Lung (tissue), 12 donors: ENCODE data around the gene ANKRD37. TPM values are rescaled to one million over a fixed set of nuclear protein-coding genes. Genes with fewer than 3 reads are reported as not detected.

Source experiments
- ATAC-seq: fragments of 200-7000 bp; cut with Tn5 transposase; one replicate; pipeline ENCODE4 v1.9.1; 2020; ENCODE audit warnings: moderate number of reproducible peaks; ENCODE audit not compliant: insufficient read depth, low FRiP score
- DNase-seq, 3 donors: peaks; one replicate each; pipeline ENCODE4 v3.0.0-alpha.2; 2013 to 2017
- H3K27ac ChIP-seq, 2 donors: one replicate each; pipeline ENCODE4 v1.5.1; 2013; ENCODE audit warnings: mild to moderate bottlenecking in 2 of 2, moderate library complexity in 2 of 2, control low read depth in 1 of 2, inconsistent platforms in 1 of 2, low read depth in 1 of 2, low read length in 1 of 2
- H3K27me3 ChIP-seq, 3 donors: one replicate each; pipeline ENCODE4 v1.5.1; 2013; ENCODE audit warnings: low read length in 2 of 3; ENCODE audit not compliant: control insufficient read depth in 3 of 3, insufficient read depth in 3 of 3
- H3K36me3 ChIP-seq, 4 donors: one replicate each; pipeline ENCODE4 v1.5.1; 2013; ENCODE audit warnings: low read length in 4 of 4, mild to moderate bottlenecking in 1 of 4, moderate library complexity in 1 of 4; ENCODE audit not compliant: control insufficient read depth in 4 of 4, insufficient read depth in 4 of 4
- H3K4me1 ChIP-seq, 5 donors: one replicate each; pipeline ENCODE4 v1.5.1; 2013; ENCODE audit warnings: low read length in 5 of 5, mild to moderate bottlenecking in 2 of 5, moderate library complexity in 1 of 5; ENCODE audit not compliant: control insufficient read depth in 5 of 5, insufficient read depth in 5 of 5
- H3K4me3 ChIP-seq: one replicate; pipeline ENCODE4 v1.5.1; 2013; ENCODE audit warnings: mild to moderate bottlenecking, control low read depth, moderate library complexity
- H3K9ac ChIP-seq, 2 donors: one replicate each; pipeline ENCODE4 v1.5.1; 2013; ENCODE audit warnings: low read length in 2 of 2, control low read depth in 1 of 2; ENCODE audit not compliant: insufficient read depth in 1 of 2
- H3K9me3 ChIP-seq, 4 donors: one replicate each; pipeline ENCODE4 v1.5.1; 2013; ENCODE audit warnings: low read length in 3 of 4, mild to moderate bottlenecking in 1 of 4, moderate library complexity in 1 of 4; ENCODE audit not compliant: control insufficient read depth in 4 of 4, insufficient read depth in 3 of 4
- CTCF ChIP-seq: IDR thresholded peaks from 2 replicates; pipeline ENCODE4 v1.5.1; 2012; ENCODE audit warnings: mild to moderate bottlenecking; ENCODE audit errors: control extremely low read depth, extremely low read depth
- WGBS, 2 donors: extraction: QIAGEN DNeasy Blood & Tissue Kit; methylation state at CpG; one replicate each; pipeline ENCODE4 v1.1.7; 2013; 5-methylcytosine and 5-hydroxymethylcytosine counted together
- polyA plus RNA-seq, 2 donors: library from polyadenylated mRNA; stranded (reverse); fragments of 200-250 nt; gene quantifications; one replicate each; pipeline ENCODE4 v1.2.1, GENCODE V29; 2013
- total RNA-seq, 2 donors: library from RNA; depleted of rRNA in 1 of 2; stranded (reverse); fragments of >200 nt in 1 of 2; gene quantifications; one replicate each; pipeline ENCODE4 v1.2.1, GENCODE V29; 2014 to 2021
- donor health status: control.
- donor health status: control.
- donor health status: Bipolar disorder and iron deficiency.
- donor health status: healthy.
- donor health status: DM: yes; HTN: yes; CAD: no.

The ANKRD37 gene
- total and polyA plus RNA-seq, 4 donors: 9.7 to 48.0 (median 14.4) TPM

GRCh38 chr4:185421366-185422124 is 24.9 kb downstream of the ANKRD37 start:
- peak overlapping the region in 1 of 2 donors; percentile 26 for H3K9ac ChIP-seq
- ATAC-seq (no peak), DNase-seq (peak; percentile 51 to 90 (median 86))
- H3K4me3 ChIP-seq: no peak overlapping the region
- peaks cover 2 to 15% (median 12%) of the 10 kb centered on the region in 4 donors for H3K36me3 ChIP-seq
- H3K27ac ChIP-seq: no peak overlapping the region
- TF ChIP-seq CTCF: no peak
- no peaks in the 10 kb centered on the region for H3K27me3 ChIP-seq
- H3K9me3 ChIP-seq: no peaks in the 10 kb centered on the region
- H3K4me1 ChIP-seq: peaks cover 0 to 33% (median 12%) of the 10 kb centered on the region in 5 donors
- WGBS, 2 donors: 72 to 87% methylated on average over 2 of the region's 2 CpGs

- ATAC-seq (peak; percentile 37), DNase-seq (peak in 1 of 3 donors; percentile 65)
- no peaks in the 10 kb centered on the region for H3K9me3 ChIP-seq
- H3K27me3 ChIP-seq: no peaks in the 10 kb centered on the region
- H3K4me3 ChIP-seq: peak overlapping the region; percentile 79
- peak overlapping the region; percentile 100 for H3K9ac ChIP-seq
- WGBS, 2 donors: 17% methylated on average over 13 of the region's 13 CpGs
- H3K36me3 ChIP-seq: peaks cover 0 to 4% (median 1%) of the 10 kb centered on the region in 4 donors
- H3K27ac ChIP-seq: peak overlapping the region; percentile 79 to 97
- TF ChIP-seq CTCF: no peak
- H3K4me1 ChIP-seq: peaks cover 0 to 33% (median 9%) of the 10 kb centered on the region in 5 donors
These were observed 28.4 kb downstream of the ANKRD37 start for GRCh38 chr4:185424905-185425646.

GRCh38 chr4:185425647-185426352 is 29.2 kb downstream of the ANKRD37 start, which contains the start of gene UFSP2:
TSS of gene UFSP2 (minus strand) at chr4:185425964. CDS start at chr4:185425868, 96 bp downstream.
- WGBS, 2 donors: 0% methylated on average over 66 of the region's 66 CpGs
- no peaks in the 10 kb centered on the region for H3K9me3 ChIP-seq
- H3K4me3 ChIP-seq: peak within 1 kb of the TSS; percentile 79
- ATAC-seq (peak; percentile 95), DNase-seq (peak; percentile 95 to 97 (median 97))
- no peaks in the 10 kb centered on the region for H3K27me3 ChIP-seq
- H3K4me1 ChIP-seq: peaks cover 0 to 33% (median 9%) of the 10 kb centered on the region in 5 donors
- peak within 1 kb of the TSS; percentile 79 to 97 for H3K27ac ChIP-seq
- H3K36me3 ChIP-seq: peaks cover 0 to 4% (median 1%) of the 10 kb centered on the region in 4 donors
- H3K9ac ChIP-seq: peak within 1 kb of the TSS; percentile 100
- no peak for TF ChIP-seq CTCF
